Fibroblast of lung (primary cell): ENCODE data around the gene RPL18A. TPM values are rescaled to one million over a fixed set of nuclear protein-coding genes. Genes with fewer than 3 reads are reported as not detected.

Experiments
- DNase-seq, 2 donors: peaks; one replicate each; pipeline versions ENCODE4 v3.0.0 to v3.0.0-alpha.2; 2010; ENCODE audit warnings: low read depth in 2 of 2
- H2AFZ ChIP-seq: 2 replicates; pipeline ENCODE4 v1.5.1; 2012; ENCODE audit warnings: low read length, control low read depth, inconsistent platforms
- H3K27ac ChIP-seq: 2 replicates; pipeline ENCODE4 v1.5.1; 2011; ENCODE audit warnings: low read length, control low read depth; ENCODE audit not compliant: insufficient read depth
- H3K27me3 ChIP-seq: 2 replicates; pipeline ENCODE4 v1.5.1; 2011; ENCODE audit warnings: mild to moderate bottlenecking, low read length; ENCODE audit not compliant: control insufficient read depth, insufficient read depth
- H3K36me3 ChIP-seq: 2 replicates; pipeline ENCODE4 v1.5.1; 2011; ENCODE audit warnings: low read length; ENCODE audit not compliant: control insufficient read depth, insufficient read depth
- H3K4me1 ChIP-seq: 2 replicates; pipeline ENCODE4 v1.5.1; 2011; ENCODE audit warnings: low read length; ENCODE audit not compliant: control insufficient read depth, insufficient read depth; ENCODE audit errors: extremely low read depth
- H3K4me2 ChIP-seq: 2 replicates; pipeline ENCODE4 v1.5.1; 2011; ENCODE audit warnings: low read length, control low read depth; ENCODE audit not compliant: insufficient read depth; ENCODE audit errors: extremely low read depth
- H3K4me3 ChIP-seq, 4 experiments: fragments of 200-600 bp in 1 of 4; sonication (generic) in 1 of 4; replicated peaks in 1 of 4; 2 replicates each; pipeline ENCODE4 v1.5.1; 2011 to 2016; ENCODE audit warnings: low read length in 4 of 4, low read depth in 3 of 4, mild to moderate bottlenecking in 3 of 4, control low read depth in 2 of 4, inconsistent platforms in 1 of 4, mixed read lengths in 1 of 4; ENCODE audit not compliant: insufficient read depth in 1 of 4; ENCODE audit errors: control extremely low read depth in 1 of 4
- H3K79me2 ChIP-seq: 2 replicates; pipeline ENCODE4 v1.5.1; 2012; ENCODE audit warnings: mild to moderate bottlenecking, low read length, inconsistent platforms; ENCODE audit not compliant: control insufficient read depth, insufficient read depth
- H3K9ac ChIP-seq: 2 replicates; pipeline ENCODE4 v1.5.1; 2011; ENCODE audit warnings: mild to moderate bottlenecking, low read length, control low read depth; ENCODE audit not compliant: insufficient read depth
- H3K9me3 ChIP-seq: 2 replicates; pipeline ENCODE4 v1.5.1; 2012; ENCODE audit warnings: low read depth, low read length; ENCODE audit not compliant: control insufficient read depth, insufficient read depth
- H4K20me1 ChIP-seq: 2 replicates; pipeline ENCODE4 v1.5.1; 2011; ENCODE audit warnings: low read length; ENCODE audit not compliant: control insufficient read depth, insufficient read depth; ENCODE audit errors: extremely low read depth
- EZH2 ChIP-seq: IDR thresholded peaks from 2 replicates; pipeline ENCODE4 v1.5.1; 2012; ENCODE audit warnings: low read length, control low read depth, mild to moderate bottlenecking; ENCODE audit errors: missing control alignments
- polyA plus RNA-seq, 2 donors: library from polyadenylated mRNA; depleted of rRNA in 1 of 2; stranded (reverse) in 1 of 2; unstranded in 1 of 2; fragments of >200 nt; gene quantifications; 2 replicates each; pipeline ENCODE4 v1.2.1, GENCODE V29; 2011 to 2012; ENCODE audit warnings: missing spikeins in 1 of 2
- total RNA-seq: library from RNA; depleted of rRNA; stranded (reverse); fragments of >200 nt; gene quantifications from 2 replicates; pipeline ENCODE4 v1.2.1, GENCODE V29; 2014
- TF ChIP-seq, protein P1 (sequence below), 2 donors: IDR thresholded peaks in 1 of 2; conservative IDR thresholded peaks in 1 of 2; 1 replicate in 1 of 2; 2 replicates in 1 of 2; pipeline ENCODE4 v1.5.1; 2011 to 2012; ENCODE audit warnings: low read length in 2 of 2, control low read depth in 1 of 2, inconsistent platforms in 1 of 2, low read depth in 1 of 2, mild to moderate bottlenecking in 1 of 2

The RPL18A gene
- total and polyA plus RNA-seq, 2 donors (not counting 1 experiment from before 2014, with no cell fraction given): 891 to 1,148 TPM

DNA sequence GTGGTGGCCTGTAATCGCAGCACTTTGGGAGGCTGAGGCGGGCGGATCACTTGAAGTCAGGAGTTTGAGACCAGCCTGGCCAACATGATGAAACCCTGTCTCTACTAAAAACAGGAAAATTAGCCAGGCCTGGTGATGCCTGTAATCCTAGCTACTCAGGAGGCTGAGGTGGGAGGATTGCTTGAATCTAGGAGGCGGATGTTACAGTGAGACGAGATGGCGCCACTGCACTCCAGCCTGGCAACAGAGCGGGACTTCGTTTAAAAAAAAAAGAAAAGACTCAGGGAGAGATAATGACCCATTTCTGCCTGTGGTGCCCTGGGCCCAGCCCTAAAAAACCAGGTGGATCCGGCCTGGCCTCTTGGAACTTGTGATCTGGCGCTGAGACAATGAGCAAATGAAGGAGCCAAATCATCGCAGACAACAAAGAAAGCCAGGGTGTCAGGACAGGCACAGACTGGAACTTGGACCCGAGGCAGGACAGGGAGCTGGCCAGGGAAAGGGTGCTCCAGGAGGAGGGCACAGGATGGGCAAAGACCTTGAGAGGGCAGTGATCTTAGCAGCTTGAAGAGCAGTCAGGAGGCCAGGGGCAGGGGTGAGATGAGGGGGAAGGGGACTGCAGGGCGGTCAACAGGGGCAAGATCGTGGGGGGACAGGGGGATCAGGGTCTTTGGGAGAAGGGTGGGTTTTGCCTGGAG lies 11.0 kb upstream of the RPL18A start:
- no peak overlapping the region for H3K4me3 ChIP-seq
- H4K20me1 ChIP-seq: no peaks in the 10 kb centered on the region
- no peak overlapping the region for H3K27ac ChIP-seq
- H3K36me3 ChIP-seq: no peaks in the 10 kb centered on the region
- no peaks in the 10 kb centered on the region for H3K4me1 ChIP-seq
- no peak for TF ChIP-seq EZH2
- TF ChIP-seq, protein P1, sequence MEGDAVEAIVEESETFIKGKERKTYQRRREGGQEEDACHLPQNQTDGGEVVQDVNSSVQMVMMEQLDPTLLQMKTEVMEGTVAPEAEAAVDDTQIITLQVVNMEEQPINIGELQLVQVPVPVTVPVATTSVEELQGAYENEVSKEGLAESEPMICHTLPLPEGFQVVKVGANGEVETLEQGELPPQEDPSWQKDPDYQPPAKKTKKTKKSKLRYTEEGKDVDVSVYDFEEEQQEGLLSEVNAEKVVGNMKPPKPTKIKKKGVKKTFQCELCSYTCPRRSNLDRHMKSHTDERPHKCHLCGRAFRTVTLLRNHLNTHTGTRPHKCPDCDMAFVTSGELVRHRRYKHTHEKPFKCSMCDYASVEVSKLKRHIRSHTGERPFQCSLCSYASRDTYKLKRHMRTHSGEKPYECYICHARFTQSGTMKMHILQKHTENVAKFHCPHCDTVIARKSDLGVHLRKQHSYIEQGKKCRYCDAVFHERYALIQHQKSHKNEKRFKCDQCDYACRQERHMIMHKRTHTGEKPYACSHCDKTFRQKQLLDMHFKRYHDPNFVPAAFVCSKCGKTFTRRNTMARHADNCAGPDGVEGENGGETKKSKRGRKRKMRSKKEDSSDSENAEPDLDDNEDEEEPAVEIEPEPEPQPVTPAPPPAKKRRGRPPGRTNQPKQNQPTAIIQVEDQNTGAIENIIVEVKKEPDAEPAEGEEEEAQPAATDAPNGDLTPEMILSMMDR (conservative IDR thresholded peaks at IDR 0.05 in 1 of 2, IDR thresholded peaks at IDR 0.05 in 1 of 2; ENCODE audit: low read depth in 1 of 2, low read length in 2 of 2): no peak
- DNase-seq: no peak
- no peaks in the 10 kb centered on the region for H3K9me3 ChIP-seq
- no peak overlapping the region for H2AFZ ChIP-seq
- H3K9ac ChIP-seq: no peak overlapping the region
- H3K79me2 ChIP-seq: no peaks in the 10 kb centered on the region
- no peak overlapping the region for H3K4me2 ChIP-seq
- H3K27me3 ChIP-seq: no peaks in the 10 kb centered on the region

DNA sequence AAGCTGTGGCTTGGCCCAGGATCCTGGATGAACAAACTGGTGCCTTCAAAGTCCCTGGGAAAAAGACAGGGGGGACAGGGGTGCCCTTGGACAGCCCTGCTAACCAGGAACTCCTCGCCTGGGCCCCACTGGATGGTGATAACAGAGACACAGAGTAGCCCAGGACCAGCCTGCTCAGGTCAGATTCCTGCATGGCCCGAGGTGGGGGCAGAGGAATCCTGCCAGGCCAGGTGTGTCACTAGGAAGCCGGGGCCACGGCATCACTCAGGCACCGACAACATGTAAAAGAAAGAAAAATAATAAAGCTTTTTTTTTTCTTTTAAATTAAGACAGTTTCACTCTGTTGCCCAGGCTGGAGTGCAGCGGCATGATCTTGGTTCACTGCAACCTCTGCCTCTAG lies 5.6 kb upstream of the RPL18A start:
- Histone ChIP-seq H3K79me2 (no peaks in the 10 kb centered on the region), H3K4me2 (no peak overlapping the region), H2AFZ (no peak overlapping the region), H4K20me1 (no peaks in the 10 kb centered on the region), H3K36me3 (no peaks in the 10 kb centered on the region), H3K9me3 (no peaks in the 10 kb centered on the region), H3K4me1 (no peaks in the 10 kb centered on the region), H3K27me3 (no peaks in the 10 kb centered on the region), H3K4me3 (no peak overlapping the region), H3K9ac (no peak overlapping the region), H3K27ac (no peak overlapping the region)
- TF ChIP-seq, protein P1 (conservative IDR thresholded peaks at IDR 0.05 in 1 of 2, IDR thresholded peaks at IDR 0.05 in 1 of 2; ENCODE audit: low read depth in 1 of 2, low read length in 2 of 2): no peak
- TF ChIP-seq EZH2: no peak
- no peak for DNase-seq

DNA sequence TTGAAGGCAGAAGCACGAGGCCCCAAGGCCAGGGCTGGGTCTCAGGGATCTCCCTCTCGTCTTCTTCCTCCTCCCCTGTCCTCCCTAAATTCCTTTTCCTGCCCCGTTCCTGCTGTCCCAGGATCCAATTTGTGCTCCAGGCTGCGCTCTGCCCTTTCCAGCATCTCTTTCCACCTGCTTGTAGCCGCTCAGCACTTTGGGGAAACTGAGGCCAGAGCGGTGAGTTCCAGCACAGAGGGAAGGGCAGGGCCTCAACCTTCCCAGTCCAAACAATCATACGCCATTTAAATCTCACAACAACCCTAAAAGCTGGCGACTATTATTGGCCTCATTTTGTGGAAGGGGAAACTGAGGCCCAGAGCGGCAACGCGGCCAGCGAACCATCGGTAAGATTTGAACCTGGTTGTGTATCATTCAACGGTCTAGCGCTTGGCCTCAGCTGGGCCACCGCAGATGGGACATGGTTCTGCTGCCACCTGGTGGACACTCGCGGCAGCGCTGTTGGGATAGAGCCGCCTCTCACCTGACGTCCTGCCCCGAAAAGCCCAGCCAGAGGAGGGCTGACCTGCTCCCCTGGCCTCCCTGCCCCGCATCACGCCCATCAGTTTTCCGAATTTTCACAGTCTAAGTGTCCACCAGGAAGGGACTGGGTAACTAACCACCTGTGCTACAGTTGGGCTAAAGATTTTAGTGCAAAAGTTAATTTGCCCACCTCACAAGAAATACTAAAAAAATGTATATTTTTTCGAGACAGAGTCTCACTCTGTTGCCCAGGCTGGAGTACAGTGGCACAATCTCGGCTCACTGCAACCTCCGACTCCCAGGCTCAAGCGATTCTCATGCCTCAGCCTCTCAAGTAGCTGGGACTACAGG lies 4.2 kb upstream of the RPL18A start:
- Histone ChIP-seq H3K9ac (no peak overlapping the region), H3K79me2 (peaks cover 8% of the 10 kb centered on the region), H3K4me2 (no peak overlapping the region), H3K36me3 (no peaks in the 10 kb centered on the region), H3K27ac (no peak overlapping the region), H4K20me1 (no peaks in the 10 kb centered on the region), H3K27me3 (no peaks in the 10 kb centered on the region), H2AFZ (no peak overlapping the region), H3K4me1 (no peaks in the 10 kb centered on the region), H3K4me3 (no peak overlapping the region), H3K9me3 (no peaks in the 10 kb centered on the region)
- TF ChIP-seq EZH2: no peak
- TF ChIP-seq, protein P1 (conservative IDR thresholded peaks at IDR 0.05 in 1 of 2, IDR thresholded peaks at IDR 0.05 in 1 of 2; ENCODE audit: low read depth in 1 of 2, low read length in 2 of 2): peak; percentile 88 to 92
- peak; percentile 35 to 57 for DNase-seq
